Keratinocyte (primary cell): ENCODE results near the gene FHOD3. TPM values are rescaled to one million over a fixed set of nuclear protein-coding genes. Genes with fewer than 3 reads are reported as not detected.

ENCODE experiments used
- DNase-seq: peaks from one replicate; pipeline ENCODE4 v3.0.0-alpha.2; 2011; ENCODE audit warnings: low read depth, missing footprints, low spot score
- FAIRE-seq: peaks from 2 replicates; lab custom pipeline; 2011; peaks lifted over from hg19 to GRCh38; lab: Jason Lieb, UNC
- H2AFZ ChIP-seq: 2 replicates; pipeline ENCODE4 v1.6.0; 2012; ENCODE audit warnings: low read length, control low read depth, inconsistent platforms; ENCODE audit not compliant: control insufficient read depth
- H3K27ac ChIP-seq: 2 replicates; pipeline ENCODE4 v1.5.1; 2011; ENCODE audit warnings: low read length; ENCODE audit not compliant: control insufficient read depth, insufficient read depth
- H3K27me3 ChIP-seq: 3 replicates; pipeline ENCODE4 v1.6.0; 2011; ENCODE audit warnings: low read length; ENCODE audit not compliant: control insufficient read depth, insufficient read depth; ENCODE audit errors: extremely low read depth
- H3K36me3 ChIP-seq, 2 experiments: 2 replicates in 1 of 2; 3 replicates in 1 of 2; pipeline ENCODE4 v1.5.1; 2011; ENCODE audit warnings: low read length in 2 of 2, mild to moderate bottlenecking in 1 of 2; ENCODE audit not compliant: control insufficient read depth in 2 of 2, insufficient read depth in 2 of 2; ENCODE audit errors: extremely low read depth in 1 of 2
- H3K4me1 ChIP-seq: 3 replicates; pipeline ENCODE4 v1.5.1; 2011; ENCODE audit warnings: low read length; ENCODE audit not compliant: control insufficient read depth, insufficient read depth; ENCODE audit errors: extremely low read depth
- H3K4me2 ChIP-seq: 3 replicates; pipeline ENCODE4 v1.6.0; 2011; ENCODE audit warnings: low read depth, low read length; ENCODE audit not compliant: control insufficient read depth, insufficient read depth; ENCODE audit errors: extremely low read depth
- H3K4me3 ChIP-seq, 3 experiments: fragments of 200-600 bp in 1 of 3; sonication (generic) in 1 of 3; 2 replicates in 2 of 3; 3 replicates in 1 of 3; pipeline ENCODE4 v1.5.1; 2011 to 2016; ENCODE audit warnings: low read length in 3 of 3, mild to moderate bottlenecking in 3 of 3, control low read depth in 2 of 3, inconsistent platforms in 1 of 3, low read depth in 1 of 3, mixed read lengths in 1 of 3, mixed run types in 1 of 3, moderate library complexity in 1 of 3; ENCODE audit not compliant: control insufficient read depth in 2 of 3, insufficient read depth in 2 of 3; ENCODE audit errors: extremely low read depth in 1 of 3
- H3K79me2 ChIP-seq: 2 replicates; pipeline ENCODE4 v1.6.0; 2012; ENCODE audit warnings: low read length; ENCODE audit not compliant: control insufficient read depth, insufficient read depth
- H3K9ac ChIP-seq: 3 replicates; pipeline ENCODE4 v1.6.0; 2011; ENCODE audit warnings: low read length; ENCODE audit not compliant: control insufficient read depth, insufficient read depth; ENCODE audit errors: extremely low read depth
- H3K9me1 ChIP-seq: 3 replicates; pipeline ENCODE4 v1.6.0; 2011; ENCODE audit warnings: low read length; ENCODE audit not compliant: control insufficient read depth, insufficient read depth; ENCODE audit errors: extremely low read depth
- H3K9me3 ChIP-seq: 2 replicates; pipeline ENCODE4 v1.5.1; 2012; ENCODE audit warnings: low read depth, low read length; ENCODE audit not compliant: control insufficient read depth
- H4K20me1 ChIP-seq: 3 replicates; pipeline ENCODE4 v1.6.0; 2011; ENCODE audit warnings: low read length; ENCODE audit not compliant: control insufficient read depth, insufficient read depth; ENCODE audit errors: extremely low read depth
- EZH2 ChIP-seq: IDR thresholded peaks from one replicate; pipeline ENCODE4 v1.6.1; 2012; ENCODE audit warnings: inconsistent platforms, mild to moderate bottlenecking, low read length, moderate library complexity
- dilution Hi-C: fragments of 300-500 bp; cut with MboI; formaldehyde crosslinking; loops from one replicate; pipeline ENCODE4 v1.7.0; 2020; ENCODE audit warnings: low sequenced_read_pairs; ENCODE audit not compliant: extremely low pct_ligation_motif_present
- polyA plus RNA-seq, 5 experiments: library from polyadenylated mRNA; depleted of rRNA in 3 of 5; stranded (reverse) in 3 of 5; stranded (forward) in 1 of 5; unstranded in 1 of 5; fragments of >200 nt; gene quantifications; 1 replicate in 1 of 5; 2 replicates in 3 of 5; 3 replicates in 1 of 5; pipeline versions ENCODE4 v1.2.1 to v1.2.3, GENCODE V29; 2011 to 2012; ENCODE audit warnings: missing spikeins in 2 of 5, low read depth in 1 of 5, low replicate concordance in 1 of 5
- TF ChIP-seq, protein P1 (sequence below), 3 experiments: IDR thresholded peaks in 1 of 3; conservative IDR thresholded peaks in 1 of 3; optimal IDR thresholded peaks in 1 of 3; 2 replicates in 2 of 3; 3 replicates in 1 of 3; pipeline versions ENCODE3 to v1.5.1; 2011; ENCODE audit warnings: low read length in 3 of 3, mild to moderate bottlenecking in 3 of 3, moderate library complexity in 2 of 3, control low read depth in 1 of 3, inconsistent platforms in 1 of 3; ENCODE audit not compliant: insufficient read depth in 2 of 3; ENCODE audit errors: extremely low read depth in 1 of 3

Gene FHOD3
- polyA plus RNA-seq, 1 donor (not counting 4 experiments of a cell fraction or from before 2014, with no cell fraction given): 7.7 TPM

DNA sequence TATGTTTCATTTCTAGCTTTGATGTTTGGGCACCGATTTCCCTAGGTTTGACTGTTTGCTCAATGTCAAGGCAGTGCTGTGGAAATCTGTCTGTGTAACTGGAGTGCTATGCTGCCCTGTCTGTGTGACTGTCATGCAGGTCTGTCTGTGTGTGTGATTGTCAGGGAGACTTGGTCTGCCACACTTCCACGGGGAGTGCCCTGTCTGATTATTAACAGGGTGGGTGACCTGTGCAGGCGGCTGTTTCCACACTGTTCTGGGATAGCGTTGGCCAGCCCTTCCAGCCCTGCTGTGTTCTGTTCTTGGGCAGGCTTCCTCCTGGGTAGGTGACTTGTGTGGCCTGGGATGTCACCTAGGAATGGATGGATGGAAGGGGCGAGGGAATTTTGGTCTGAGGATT, 85.3 kb downstream of the FHOD3 start:
- TF ChIP-seq EZH2: no peak
- TF ChIP-seq, protein P1, sequence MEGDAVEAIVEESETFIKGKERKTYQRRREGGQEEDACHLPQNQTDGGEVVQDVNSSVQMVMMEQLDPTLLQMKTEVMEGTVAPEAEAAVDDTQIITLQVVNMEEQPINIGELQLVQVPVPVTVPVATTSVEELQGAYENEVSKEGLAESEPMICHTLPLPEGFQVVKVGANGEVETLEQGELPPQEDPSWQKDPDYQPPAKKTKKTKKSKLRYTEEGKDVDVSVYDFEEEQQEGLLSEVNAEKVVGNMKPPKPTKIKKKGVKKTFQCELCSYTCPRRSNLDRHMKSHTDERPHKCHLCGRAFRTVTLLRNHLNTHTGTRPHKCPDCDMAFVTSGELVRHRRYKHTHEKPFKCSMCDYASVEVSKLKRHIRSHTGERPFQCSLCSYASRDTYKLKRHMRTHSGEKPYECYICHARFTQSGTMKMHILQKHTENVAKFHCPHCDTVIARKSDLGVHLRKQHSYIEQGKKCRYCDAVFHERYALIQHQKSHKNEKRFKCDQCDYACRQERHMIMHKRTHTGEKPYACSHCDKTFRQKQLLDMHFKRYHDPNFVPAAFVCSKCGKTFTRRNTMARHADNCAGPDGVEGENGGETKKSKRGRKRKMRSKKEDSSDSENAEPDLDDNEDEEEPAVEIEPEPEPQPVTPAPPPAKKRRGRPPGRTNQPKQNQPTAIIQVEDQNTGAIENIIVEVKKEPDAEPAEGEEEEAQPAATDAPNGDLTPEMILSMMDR (optimal IDR thresholded peaks at IDR 0.05 in 1 of 3, IDR thresholded peaks at IDR 0.05 in 1 of 3, conservative IDR thresholded peaks at IDR 0.05 in 1 of 3; ENCODE audit: extremely low read depth in 1 of 3, insufficient read depth in 2 of 3, low read length in 3 of 3): no peak
- Histone ChIP-seq H3K27ac (no peak overlapping the region), H3K4me2 (no peak overlapping the region), H3K36me3 (no peaks in the 10 kb centered on the region), H3K9ac (no peak overlapping the region), H3K79me2 (no peaks in the 10 kb centered on the region), H2AFZ (no peak overlapping the region), H3K27me3 (no peaks in the 10 kb centered on the region), H3K9me1 (no peaks in the 10 kb centered on the region), H3K9me3 (no peaks in the 10 kb centered on the region), H3K4me3 (no peak overlapping the region), H4K20me1 (no peaks in the 10 kb centered on the region), H3K4me1 (peaks cover 22% of the 10 kb centered on the region)
- no peak for DNase-seq
- dilution Hi-C loops: no loop called here
- FAIRE-seq: no peak

DNA sequence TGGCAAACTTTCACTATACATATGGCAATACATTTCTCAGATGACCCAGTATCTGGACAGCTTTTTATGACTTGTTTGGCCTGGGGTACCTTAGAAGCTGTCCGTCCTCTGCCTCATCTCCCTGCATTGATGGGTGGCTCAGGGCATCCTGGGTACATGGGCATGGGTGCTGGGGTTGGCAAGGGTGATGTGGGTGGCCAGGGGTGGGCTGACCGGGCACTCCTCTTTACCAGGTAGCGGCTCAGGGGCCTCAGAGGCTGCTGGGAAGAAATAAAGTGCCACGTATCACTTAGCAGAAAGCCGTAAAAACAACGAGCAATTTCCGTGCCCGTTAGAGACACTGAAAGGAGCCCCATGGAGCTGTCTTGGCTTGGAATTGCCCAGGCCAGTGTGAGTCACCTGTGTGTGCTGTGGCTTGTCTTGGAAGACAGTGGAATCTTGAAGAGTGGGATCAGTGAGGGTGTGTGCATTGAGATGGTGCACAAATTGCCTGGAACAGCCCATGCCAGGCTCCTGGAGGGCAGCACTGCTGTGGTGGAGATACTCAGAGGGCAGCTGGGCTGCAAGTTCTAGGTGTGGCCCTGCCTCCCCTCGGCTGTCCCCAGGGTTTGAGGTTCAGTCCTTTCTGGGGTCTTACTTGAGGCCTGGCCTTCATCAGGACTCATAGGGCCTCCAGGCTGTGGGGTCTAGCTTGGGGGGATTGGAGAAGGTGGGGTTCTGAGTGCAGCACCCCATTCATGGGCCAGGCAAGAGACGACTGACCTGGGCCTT, 88.8 kb downstream of the FHOD3 start:
- peak overlapping the region; percentile 94 for H2AFZ ChIP-seq
- dilution Hi-C loops: no loop called here
- no peaks in the 10 kb centered on the region for H3K9me3 ChIP-seq
- peak overlapping the region; percentile 77 for H3K27ac ChIP-seq
- peak overlapping the region in 2 of 3 experiments; percentile 33 to 41 for H3K4me3 ChIP-seq
- no peaks in the 10 kb centered on the region for H3K27me3 ChIP-seq
- TF ChIP-seq, protein P1 (optimal IDR thresholded peaks at IDR 0.05 in 1 of 3, IDR thresholded peaks at IDR 0.05 in 1 of 3, conservative IDR thresholded peaks at IDR 0.05 in 1 of 3; ENCODE audit: extremely low read depth in 1 of 3, insufficient read depth in 2 of 3, low read length in 3 of 3): peak in 1 of 3 experiments; percentile 26
- no peak for TF ChIP-seq EZH2
- H4K20me1 ChIP-seq: no peaks in the 10 kb centered on the region
- no peaks in the 10 kb centered on the region for H3K36me3 ChIP-seq
- H3K9me1 ChIP-seq: peaks cover 3% of the 10 kb centered on the region
- peak overlapping the region; percentile 61 for H3K9ac ChIP-seq
- DNase-seq (peak; percentile 55), FAIRE-seq (peak; percentile 99)
- peaks cover 32% of the 10 kb centered on the region for H3K4me1 ChIP-seq
- H3K4me2 ChIP-seq: peak overlapping the region; percentile 85
- H3K79me2 ChIP-seq: no peaks in the 10 kb centered on the region
